SK-N-SH treated with all-trans-retinoic acid at 6 μM for 48 hours (cell line): ENCODE results near the gene MAGEB17.

Experiments used
- ATAC-seq: fragments of 200-7000 bp; cut with Tn5 transposase; 3 replicates; pipeline ENCODE4 v1.9.1; 2020; ENCODE audit warnings: mild to moderate bottlenecking, moderate library complexity
- ARNTL ChIP-seq: fragments of 450-650 bp; formaldehyde crosslinking; IDR thresholded peaks from 2 replicates; pipeline ENCODE4 v1.5.0; 2020; ENCODE audit warnings: low read depth, mild to moderate bottlenecking, moderate library complexity, borderline replicate concordance
- BACH2 ChIP-seq: fragments of 250-450 bp; sonication (Bioruptor Pico); IDR thresholded peaks from 2 replicates; pipeline ENCODE4 v1.9.0; 2021; ENCODE audit warnings: mild to moderate bottlenecking, borderline replicate concordance
- CREB5 ChIP-seq: fragments of 250-450 bp; sonication (Bioruptor Pico); IDR thresholded peaks from 2 replicates; pipeline ENCODE4 v1.5.1; 2020; ENCODE audit warnings: low read depth, mild to moderate bottlenecking, moderate library complexity
- CSDC2 ChIP-seq: fragments of 250-450 bp; sonication (Bioruptor Pico); IDR thresholded peaks from 2 replicates; pipeline ENCODE4 v1.5.0; 2020; ENCODE audit warnings: mild to moderate bottlenecking, moderate library complexity
- CSRNP3 ChIP-seq: fragments of 250-450 bp; sonication (Bioruptor Pico); IDR thresholded peaks from 2 replicates; pipeline ENCODE4 v1.5.1; 2021; ENCODE audit warnings: mild to moderate bottlenecking, moderate library complexity
- ESRRG ChIP-seq: fragments of 250-450 bp; sonication (Bioruptor Pico); IDR thresholded peaks from 2 replicates; pipeline ENCODE4 v1.6.1; 2021; ENCODE audit warnings: mild to moderate bottlenecking
- ISL1 ChIP-seq: fragments of 250-450 bp; sonication (Bioruptor Pico); IDR thresholded peaks from 2 replicates; pipeline ENCODE4 v2.1.2; 2022; ENCODE audit warnings: mild to moderate bottlenecking, moderate library complexity
- OSR1 ChIP-seq: fragments of 250-450 bp; sonication (Bioruptor Pico); IDR thresholded peaks from 2 replicates; pipeline ENCODE4 v1.8.0; 2022; ENCODE audit warnings: moderate library complexity, mild to moderate bottlenecking, inconsistent platforms
- PATZ1 ChIP-seq: fragments of 250-450 bp; sonication (Bioruptor Pico); IDR thresholded peaks from 2 replicates; pipeline ENCODE4 v1.8.0; 2020; ENCODE audit warnings: mild to moderate bottlenecking, moderate library complexity, borderline replicate concordance
- POU6F1 ChIP-seq: fragments of 250-450 bp; sonication (Bioruptor Pico); IDR thresholded peaks from 2 replicates; pipeline ENCODE4 v1.8.0; 2021; ENCODE audit warnings: low read depth, mild to moderate bottlenecking, moderate library complexity, borderline replicate concordance
- PPARA ChIP-seq: fragments of 250-450 bp; sonication (Bioruptor Pico); IDR thresholded peaks from 2 replicates; pipeline ENCODE4 v1.5.0; 2020; ENCODE audit warnings: mild to moderate bottlenecking, borderline replicate concordance
- RARB ChIP-seq: fragments of 250-450 bp; sonication (Bioruptor Pico); IDR thresholded peaks from 2 replicates; pipeline ENCODE4 v1.8.0; 2021; ENCODE audit warnings: mild to moderate bottlenecking, moderate library complexity
- SNAI2 ChIP-seq: fragments of 250-450 bp; sonication (Bioruptor Pico); IDR thresholded peaks from 2 replicates; pipeline ENCODE4 v1.5.0; 2020; ENCODE audit warnings: mild to moderate bottlenecking, moderate library complexity
- TOX ChIP-seq: fragments of 250-450 bp; sonication (Bioruptor Pico); IDR thresholded peaks from 2 replicates; pipeline ENCODE4 v1.8.0; 2021; ENCODE audit warnings: mild to moderate bottlenecking, moderate library complexity, borderline replicate concordance
- TSHZ2 ChIP-seq: fragments of 250-450 bp; sonication (Bioruptor Pico); IDR thresholded peaks from 2 replicates; pipeline ENCODE4 v1.5.0; 2020; ENCODE audit warnings: mild to moderate bottlenecking, moderate library complexity
- ZC3H10 ChIP-seq: fragments of 250-450 bp; sonication (Bioruptor Pico); IDR thresholded peaks from 2 replicates; pipeline ENCODE4 v1.5.1; 2021; ENCODE audit warnings: mild to moderate bottlenecking, moderate library complexity
- ZFP3 ChIP-seq: fragments of 250-450 bp; sonication (Bioruptor Pico); IDR thresholded peaks from 2 replicates; pipeline ENCODE4 v1.5.0; 2020; ENCODE audit warnings: mild to moderate bottlenecking, moderate library complexity
- ZFP30 ChIP-seq: fragments of 450-650 bp; formaldehyde crosslinking; IDR thresholded peaks from 2 replicates; pipeline ENCODE4 v1.5.0; 2022; ENCODE audit warnings: mild to moderate bottlenecking, moderate library complexity
- ZNF565 ChIP-seq: fragments of 450-650 bp; formaldehyde crosslinking; conservative IDR thresholded peaks from 2 replicates; pipeline ENCODE4 v1.5.0; 2020; ENCODE audit warnings: low read depth, mild to moderate bottlenecking, moderate library complexity
- ZNF70 ChIP-seq: fragments of 450-650 bp; formaldehyde crosslinking; IDR thresholded peaks from 2 replicates; pipeline ENCODE4 v1.5.0; 2020; ENCODE audit warnings: mild to moderate bottlenecking, moderate library complexity

Gene MAGEB17

GRCh38 chrX:16136080-16136479, 31.2 kb upstream of the MAGEB17 start (continued):
- TF ChIP-seq PATZ1 (CRISPR knock-in tag) (no peak), ZC3H10 (no peak), CSRNP3 (CRISPR knock-in tag) (no peak), PPARA (CRISPR knock-in tag) (no peak), ARNTL (no peak)

GRCh38 chrX:16137416-16138107, 29.7 kb upstream of the MAGEB17 start:
- ATAC-seq, result no peak
- TF ChIP-seq ZFP30 (CRISPR knock-in tag) (no peak), ESRRG (CRISPR knock-in tag) (no peak), ZNF565 (CRISPR knock-in tag) (no peak), ISL1 (CRISPR knock-in tag) (no peak), OSR1 (CRISPR knock-in tag) (no peak)

- TF ChIP-seq BACH2 (CRISPR knock-in tag) (no peak), ISL1 (CRISPR knock-in tag) (no peak), RARB (CRISPR knock-in tag) (no peak), TOX (CRISPR knock-in tag) (no peak), PATZ1 (CRISPR knock-in tag) (no peak), CREB5 (CRISPR knock-in tag) (no peak), ZNF70 (CRISPR knock-in tag) (no peak), ZC3H10 (no peak), POU6F1 (CRISPR knock-in tag) (no peak), SNAI2 (no peak), CSRNP3 (CRISPR knock-in tag) (no peak), PPARA (CRISPR knock-in tag) (no peak), ZFP30 (CRISPR knock-in tag) (no peak), CSDC2 (no peak)
- ATAC-seq, result no peak
These were observed 29.2 kb upstream of the MAGEB17 start for GRCh38 chrX:16138108-16138427.

GRCh38 chrX:16140448-16140847, 26.8 kb upstream of the MAGEB17 start:
- no peak for ATAC-seq
- no peak for TF ChIP-seq TSHZ2 (CRISPR knock-in tag)
- TF ChIP-seq CSRNP3 (CRISPR knock-in tag), result no peak
- no peak for TF ChIP-seq CSDC2
- no peak for TF ChIP-seq PATZ1 (CRISPR knock-in tag)
- TF ChIP-seq ZFP3 (CRISPR knock-in tag), result no peak
